Activated CD4-positive, alpha-beta T cell treated with anti-CD3 and anti-CD28 coated beads for 48 hours (primary cell): ENCODE measurements around the gene TPSAB1.

Experiments
- DNase-seq: peaks from one replicate; pipeline ENCODE4 v3.0.0-alpha.2; 2020

TPSAB1 gene

GRCh38 chr16:1211451-1212268, 28.8 kb upstream of the TPSAB1 start:
- DNase-seq: no peak

GRCh38 chr16:1212616-1213194, 27.8 kb upstream of the TPSAB1 start:
- DNase-seq: no peak

GRCh38 chr16:1213231-1213630, 27.3 kb upstream of the TPSAB1 start:
- no peak for DNase-seq

- no peak for DNase-seq
Observed at GRCh38 chr16:1213796-1214372, 26.6 kb upstream of the TPSAB1 start.

GRCh38 chr16:1214719-1215118, 25.8 kb upstream of the TPSAB1 start:
- no peak for DNase-seq

GRCh38 chr16:1215574-1216295, 24.8 kb upstream of the TPSAB1 start:
- DNase-seq: no peak

GRCh38 chr16:1216296-1216619, 24.2 kb upstream of the TPSAB1 start:
- no peak for DNase-seq

- DNase-seq: no peak
Observed at GRCh38 chr16:1216681-1217400, 23.7 kb upstream of the TPSAB1 start.

- no peak for DNase-seq
Observed at GRCh38 chr16:1217526-1217925, 23.0 kb upstream of the TPSAB1 start.

- no peak for DNase-seq
Observed at GRCh38 chr16:1218061-1218929, 22.2 kb upstream of the TPSAB1 start.

GRCh38 chr16:1218930-1219611, 21.4 kb upstream of the TPSAB1 start:
- no peak for DNase-seq

- no peak for DNase-seq
Observed at GRCh38 chr16:1220098-1220728, 20.3 kb upstream of the TPSAB1 start.

GRCh38 chr16:1220841-1221627, 19.5 kb upstream of the TPSAB1 start:
- no peak for DNase-seq

- no peak for DNase-seq
Observed at GRCh38 chr16:1221628-1222552, 18.6 kb upstream of the TPSAB1 start.

- DNase-seq: no peak
Observed at GRCh38 chr16:1222553-1223354, 17.8 kb upstream of the TPSAB1 start.

GRCh38 chr16:1223355-1224214, 16.9 kb upstream of the TPSAB1 start:
- DNase-seq: no peak

GRCh38 chr16:1224558-1224957, 15.9 kb upstream of the TPSAB1 start:
- no peak for DNase-seq
